Fibroblast of skin of right biceps (primary cell): ENCODE data around the gene GRIP1.

Source experiments
- DNase-seq: peaks from one replicate; pipeline ENCODE4 v3.0.0-alpha.2; 2013

GRIP1 gene

GRCh38 chr12:66644151-66644550, 34.7 kb downstream of the GRIP1 start:
- no peak for DNase-seq

- DNase-seq: no peak
Measured at GRCh38 chr12:66640691-66641460, 38.0 kb downstream of the GRIP1 start.

- no peak for DNase-seq
Measured at GRCh38 chr12:66638666-66639065, 40.2 kb downstream of the GRIP1 start.

GRCh38 chr12:66637699-66638301, 41.1 kb downstream of the GRIP1 start:
- DNase-seq: peak; percentile 69

GRCh38 chr12:66636771-66637170, 42.1 kb downstream of the GRIP1 start:
- no peak for DNase-seq

GRCh38 chr12:66633676-66634075, 45.2 kb downstream of the GRIP1 start:
- peak; percentile 15 for DNase-seq

- no peak for DNase-seq
Measured at GRCh38 chr12:66629138-66629870, 49.6 kb downstream of the GRIP1 start.

- DNase-seq: no peak
Measured at GRCh38 chr12:66627988-66628317, 50.9 kb downstream of the GRIP1 start.

GRCh38 chr12:66627270-66627987, 51.4 kb downstream of the GRIP1 start:
- peak; percentile 36 for DNase-seq

- no peak for DNase-seq
Measured at GRCh38 chr12:66624806-66625205, 54.1 kb downstream of the GRIP1 start.

GRCh38 chr12:66623455-66623854, 55.4 kb downstream of the GRIP1 start:
- DNase-seq: peak; percentile 50

- peak; percentile 59 for DNase-seq
Measured at GRCh38 chr12:66620688-66621087, 58.2 kb downstream of the GRIP1 start.

GRCh38 chr12:66620026-66620425, 58.9 kb downstream of the GRIP1 start:
- DNase-seq: peak; percentile 55

GRCh38 chr12:66617991-66618390, 60.9 kb downstream of the GRIP1 start:
- DNase-seq: no peak

GRCh38 chr12:66612090-66612775, 66.6 kb downstream of the GRIP1 start:
- no peak for DNase-seq

GRCh38 chr12:66607147-66607546, 71.7 kb downstream of the GRIP1 start:
- DNase-seq: no peak

GRCh38 chr12:66605293-66605692, 73.6 kb downstream of the GRIP1 start:
- no peak for DNase-seq

GRCh38 chr12:66603981-66604479, 74.8 kb downstream of the GRIP1 start:
- no peak for DNase-seq

GRCh38 chr12:66603461-66603860, 75.4 kb downstream of the GRIP1 start:
- no peak for DNase-seq

GRCh38 chr12:66602483-66603143, 76.3 kb downstream of the GRIP1 start:
- DNase-seq: no peak

GRCh38 chr12:66600903-66601302, 78.0 kb downstream of the GRIP1 start:
- no peak for DNase-seq

GRCh38 chr12:66599816-66600215, 79.1 kb downstream of the GRIP1 start:
- no peak for DNase-seq
